ENCODE results near the gene NEK9. TPM values are rescaled to one million over a fixed set of nuclear protein-coding genes. Genes with fewer than 3 reads are reported as not detected.
"Not testable (repeated sequence)": the region's sequence is repeated elsewhere in the genome, so short reads cannot be mapped to it uniquely, and the experiment has no call there.

Gene NEK9
- polyA plus RNA-seq, 1 donor from 2014 or later: 9.4 TPM

- not testable (repeated sequence) for H3K27me3 ChIP-seq (ENCODE audit: insufficient read depth, low read depth, low read length); H3K9me2 ChIP-seq (ENCODE audit: insufficient read depth, low read length); H3K9me3 ChIP-seq (ENCODE audit: low read length); H3K9ac ChIP-seq (ENCODE audit: low read length); H3K36me3 ChIP-seq (ENCODE audit: insufficient read depth, low read length); H3F3A ChIP-seq (ENCODE audit: insufficient read depth, low read length, poor library complexity, severe bottlenecking); H2AFZ ChIP-seq (ENCODE audit: low read depth, low read length); H3K4me2 ChIP-seq (ENCODE audit: low read length); H3K27ac ChIP-seq (ENCODE audit: low read length); H3K4me3 ChIP-seq (ENCODE audit: low read length); H3K79me2 ChIP-seq (replicated peaks; ENCODE audit: insufficient read depth, low read length); H4K20me1 ChIP-seq (ENCODE audit: insufficient read depth)
Measured at GRCh38 chr14:75150637-75151036, 23.8 kb upstream of the NEK9 start.

GRCh38 chr14:75150150-75150549 lies 23.3 kb upstream of the NEK9 start:
- Histone ChIP-seq H3K4me3 (ENCODE audit: low read length) (no peak overlapping the region), H3K27ac (ENCODE audit: low read length) (no peak overlapping the region)
- no peak for TF ChIP-seq EZH2 (IDR thresholded peaks at IDR 0.05; ENCODE audit: borderline replicate concordance, insufficient read depth, low read length, poor library complexity, severe bottlenecking)
- TF ChIP-seq SMC3 (conservative IDR thresholded peaks at IDR 0.05; ENCODE audit: poor library complexity): no peak
- no peak for TF ChIP-seq EP300 (conservative IDR thresholded peaks at IDR 0.05; ENCODE audit: poor library complexity, severe bottlenecking)
- no peak for TF ChIP-seq CTCF (IDR thresholded peaks at IDR 0.05; ENCODE audit: poor library complexity, severe bottlenecking)
- no peak for TF ChIP-seq MXI1 (conservative IDR thresholded peaks at IDR 0.05; ENCODE audit: poor library complexity, severe bottlenecking)
- no peak for TF ChIP-seq REST (IDR thresholded peaks at IDR 0.05; ENCODE audit: borderline replicate concordance)
- TF ChIP-seq RAD21 (conservative IDR thresholded peaks at IDR 0.05): no peak
- TF ChIP-seq POLR2AphosphoS5 (IDR thresholded peaks at IDR 0.05): no peak
- no peak for TF ChIP-seq TAF1 (IDR thresholded peaks at IDR 0.05; ENCODE audit: low read depth)

More at GRCh38 chr14:75150150-75150549, 23.3 kb upstream of the NEK9 start:
- Histone ChIP-seq H3K36me3 (ENCODE audit: insufficient read depth, low read length) (no peaks in the 10 kb centered on the region), H3K79me2 (replicated peaks; ENCODE audit: insufficient read depth, low read length) (no peaks in the 10 kb centered on the region), H3K4me2 (ENCODE audit: low read length) (no peak overlapping the region), H3K27me3 (ENCODE audit: insufficient read depth, low read depth, low read length) (no peaks in the 10 kb centered on the region), H4K20me1 (ENCODE audit: insufficient read depth) (no peaks in the 10 kb centered on the region), H3K9me2 (ENCODE audit: insufficient read depth, low read length) (no peaks in the 10 kb centered on the region), H3K9ac (ENCODE audit: low read length) (no peak overlapping the region), H3K9me3 (ENCODE audit: low read length) (no peaks in the 10 kb centered on the region), H3F3A (ENCODE audit: insufficient read depth, low read length, poor library complexity, severe bottlenecking) (no peaks in the 10 kb centered on the region), H2AFZ (ENCODE audit: low read depth, low read length) (no peak overlapping the region)

Measured in neural cell (in vitro differentiated cells).